ENCODE data around the gene DNAH12. TPM values are rescaled to one million over a fixed set of nuclear protein-coding genes. Genes with fewer than 3 reads are reported as not detected.

Gene DNAH12
- total RNA-seq, result under 0.01 TPM in 1 of 2 replicates, not detected in the other

DNA sequence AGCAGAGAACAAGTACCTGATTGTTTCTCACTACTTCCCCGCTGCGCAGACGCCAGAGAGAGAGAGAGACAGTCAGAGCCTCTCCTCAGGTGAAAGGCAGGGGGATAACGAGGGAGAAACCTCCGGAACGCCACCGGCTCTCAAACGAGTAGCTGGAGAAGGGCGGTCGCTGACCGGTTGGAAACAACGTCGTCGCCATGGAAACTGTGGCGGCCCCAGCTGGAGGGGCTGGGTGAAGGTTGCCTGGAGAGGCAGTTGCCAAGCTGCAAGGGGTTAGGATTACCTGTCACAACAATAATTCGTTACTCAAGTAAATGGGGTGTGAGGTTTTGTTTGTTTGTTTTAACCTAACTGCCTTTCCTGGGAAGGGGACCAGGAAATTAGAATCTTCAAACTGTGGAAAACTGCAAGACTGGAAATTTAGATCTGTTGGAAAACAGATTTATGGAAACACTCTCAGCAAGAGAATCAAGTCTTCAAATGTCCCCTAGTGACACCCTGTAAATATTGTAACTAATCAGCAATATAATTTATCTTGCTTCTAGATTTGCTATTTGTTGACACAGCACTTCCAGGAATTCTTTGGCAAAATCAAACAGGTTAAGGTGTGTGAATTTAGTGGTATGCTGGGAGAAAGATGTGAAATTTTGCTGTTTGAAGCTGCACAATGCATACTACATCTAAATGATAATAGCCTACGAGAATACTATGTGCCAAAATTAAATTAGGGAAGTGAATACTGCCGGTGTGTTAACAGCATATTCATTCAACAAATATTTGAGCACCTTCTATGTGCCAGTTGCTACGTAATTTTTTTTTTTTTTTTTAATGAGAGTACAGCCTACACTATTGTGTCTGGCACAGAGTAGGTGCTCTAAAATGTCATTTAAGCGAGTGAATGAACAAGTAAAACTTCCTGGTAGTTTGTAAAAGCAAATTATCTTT lies at the start of gene DNAH12:
DNAH12 (minus strand) TSS at position 164 of the 945 bp plus-strand sequence. CDS start 1,474 bp downstream, outside the sequence.

GRCh38 chr3:57555738-57556458 lies 11.8 kb upstream of the DNAH12 start, which contains the start of gene PDE12:
Gene PDE12, plus strand, starts transcription at chr3:57556274. Its CDS starts 106 bp downstream, at chr3:57556380.

GRCh38 chr3:57292159-57292896 lies 251.8 kb downstream of the DNAH12 start, which contains the start of gene ASB14:
Gene ASB14, minus strand, starts transcription at chr3:57292685. Its CDS starts 652 bp downstream, at chr3:57292033.

Other genes with a start within 250 kb of the DNAH12 start
- gene PDE12, start 11.9 kb upstream of the DNAH12 start, total RNA-seq, result 16.1 and 19.1 TPM in 2 replicates
- gene ARF4, start 53.0 kb upstream of the DNAH12 start, total RNA-seq, result 226 and 343 TPM in 2 replicates
- gene DENND6A, start 148.7 kb upstream of the DNAH12 start, total RNA-seq, result 9.8 and 16.4 TPM in 2 replicates
- gene SLMAP, start 212.0 kb upstream of the DNAH12 start, total RNA-seq, result 35.4 and 64.0 TPM in 2 replicates